Ishikawa (cell line): ENCODE data around the gene TDG.

Experiments
- CEBPB ChIP-seq: IDR thresholded peaks from 2 replicates; pipeline ENCODE4 v1.6.1; 2012
- CREB1 ChIP-seq: IDR thresholded peaks from 2 replicates; pipeline ENCODE4 v1.6.1; 2012; ENCODE audit warnings: low read depth
- EP300 ChIP-seq: IDR thresholded peaks from 2 replicates; pipeline ENCODE4 v1.6.1; 2012; ENCODE audit warnings: borderline replicate concordance
- FOXM1 ChIP-seq: IDR thresholded peaks from 2 replicates; pipeline ENCODE4 v1.6.1; 2012; ENCODE audit warnings: low read depth, borderline replicate concordance
- TAF1 ChIP-seq: IDR thresholded peaks from 2 replicates; pipeline ENCODE4 v1.6.1; 2012; ENCODE audit warnings: low read depth, mild to moderate bottlenecking
- TCF12 ChIP-seq: IDR thresholded peaks from 2 replicates; pipeline ENCODE4 v1.6.1; 2012; ENCODE audit warnings: low read depth
- YY1 ChIP-seq: IDR thresholded peaks from 2 replicates; pipeline ENCODE4 v1.6.1; 2012; ENCODE audit warnings: low read depth
- ZBTB7A ChIP-seq: IDR thresholded peaks from 2 replicates; pipeline ENCODE4 v1.6.1; 2012; ENCODE audit warnings: low read depth
- TF ChIP-seq, protein P1 (sequence below): IDR thresholded peaks from 2 replicates; pipeline ENCODE4 v1.6.1; 2012
- TF ChIP-seq, protein P2 (sequence below): IDR thresholded peaks from 2 replicates; pipeline ENCODE4 v1.6.1; 2012; ENCODE audit warnings: low read depth, mild to moderate bottlenecking

DNA sequence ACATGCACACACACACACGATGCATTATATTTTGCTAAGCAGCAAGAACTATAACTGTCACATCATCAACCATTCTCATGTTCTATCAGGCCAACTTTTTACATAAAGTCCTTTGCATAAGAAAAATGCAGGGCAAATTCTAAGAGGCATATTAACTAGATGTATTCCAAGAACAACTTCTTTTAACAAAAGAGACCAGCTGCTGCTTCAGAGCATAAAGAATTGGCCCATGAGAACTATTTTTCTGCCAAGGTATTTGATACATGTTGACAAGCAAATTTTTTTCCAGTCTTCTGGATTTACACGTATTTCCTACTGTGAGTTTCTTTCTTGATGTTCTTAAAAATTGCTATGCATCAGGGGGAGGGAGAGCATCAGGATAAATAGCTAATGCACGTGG, 57.1 kb downstream of the TDG start:
- no peak for TF ChIP-seq YY1
- TF ChIP-seq, protein P1, sequence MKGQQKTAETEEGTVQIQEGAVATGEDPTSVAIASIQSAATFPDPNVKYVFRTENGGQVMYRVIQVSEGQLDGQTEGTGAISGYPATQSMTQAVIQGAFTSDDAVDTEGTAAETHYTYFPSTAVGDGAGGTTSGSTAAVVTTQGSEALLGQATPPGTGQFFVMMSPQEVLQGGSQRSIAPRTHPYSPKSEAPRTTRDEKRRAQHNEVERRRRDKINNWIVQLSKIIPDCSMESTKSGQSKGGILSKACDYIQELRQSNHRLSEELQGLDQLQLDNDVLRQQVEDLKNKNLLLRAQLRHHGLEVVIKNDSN = no peak
- TF ChIP-seq TAF1 = no peak
- TF ChIP-seq ZBTB7A = no peak
- TF ChIP-seq EP300 = no peak
- TF ChIP-seq CEBPB = no peak
- TF ChIP-seq, protein P2, sequence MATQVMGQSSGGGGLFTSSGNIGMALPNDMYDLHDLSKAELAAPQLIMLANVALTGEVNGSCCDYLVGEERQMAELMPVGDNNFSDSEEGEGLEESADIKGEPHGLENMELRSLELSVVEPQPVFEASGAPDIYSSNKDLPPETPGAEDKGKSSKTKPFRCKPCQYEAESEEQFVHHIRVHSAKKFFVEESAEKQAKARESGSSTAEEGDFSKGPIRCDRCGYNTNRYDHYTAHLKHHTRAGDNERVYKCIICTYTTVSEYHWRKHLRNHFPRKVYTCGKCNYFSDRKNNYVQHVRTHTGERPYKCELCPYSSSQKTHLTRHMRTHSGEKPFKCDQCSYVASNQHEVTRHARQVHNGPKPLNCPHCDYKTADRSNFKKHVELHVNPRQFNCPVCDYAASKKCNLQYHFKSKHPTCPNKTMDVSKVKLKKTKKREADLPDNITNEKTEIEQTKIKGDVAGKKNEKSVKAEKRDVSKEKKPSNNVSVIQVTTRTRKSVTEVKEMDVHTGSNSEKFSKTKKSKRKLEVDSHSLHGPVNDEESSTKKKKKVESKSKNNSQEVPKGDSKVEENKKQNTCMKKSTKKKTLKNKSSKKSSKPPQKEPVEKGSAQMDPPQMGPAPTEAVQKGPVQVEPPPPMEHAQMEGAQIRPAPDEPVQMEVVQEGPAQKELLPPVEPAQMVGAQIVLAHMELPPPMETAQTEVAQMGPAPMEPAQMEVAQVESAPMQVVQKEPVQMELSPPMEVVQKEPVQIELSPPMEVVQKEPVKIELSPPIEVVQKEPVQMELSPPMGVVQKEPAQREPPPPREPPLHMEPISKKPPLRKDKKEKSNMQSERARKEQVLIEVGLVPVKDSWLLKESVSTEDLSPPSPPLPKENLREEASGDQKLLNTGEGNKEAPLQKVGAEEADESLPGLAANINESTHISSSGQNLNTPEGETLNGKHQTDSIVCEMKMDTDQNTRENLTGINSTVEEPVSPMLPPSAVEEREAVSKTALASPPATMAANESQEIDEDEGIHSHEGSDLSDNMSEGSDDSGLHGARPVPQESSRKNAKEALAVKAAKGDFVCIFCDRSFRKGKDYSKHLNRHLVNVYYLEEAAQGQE = no peak
- TF ChIP-seq FOXM1 = no peak
- no peak for TF ChIP-seq CREB1
- TF ChIP-seq TCF12 = no peak
